GM19025 (cell line): ENCODE results near the gene CXCR2.
"Not testable (repeated sequence)": the region's sequence is repeated elsewhere in the genome, so short reads cannot be mapped to it uniquely, and the experiment has no call there.

ENCODE experiments used
- ATAC-seq: cut with Tn5 transposase; IDR thresholded peaks from one replicate; pipeline ENCODE4 v1.9.1; 2021; ENCODE audit warnings: mild to moderate bottlenecking, low read depth, moderate library complexity; ENCODE audit not compliant: unreplicated experiment

Gene CXCR2

DNA sequence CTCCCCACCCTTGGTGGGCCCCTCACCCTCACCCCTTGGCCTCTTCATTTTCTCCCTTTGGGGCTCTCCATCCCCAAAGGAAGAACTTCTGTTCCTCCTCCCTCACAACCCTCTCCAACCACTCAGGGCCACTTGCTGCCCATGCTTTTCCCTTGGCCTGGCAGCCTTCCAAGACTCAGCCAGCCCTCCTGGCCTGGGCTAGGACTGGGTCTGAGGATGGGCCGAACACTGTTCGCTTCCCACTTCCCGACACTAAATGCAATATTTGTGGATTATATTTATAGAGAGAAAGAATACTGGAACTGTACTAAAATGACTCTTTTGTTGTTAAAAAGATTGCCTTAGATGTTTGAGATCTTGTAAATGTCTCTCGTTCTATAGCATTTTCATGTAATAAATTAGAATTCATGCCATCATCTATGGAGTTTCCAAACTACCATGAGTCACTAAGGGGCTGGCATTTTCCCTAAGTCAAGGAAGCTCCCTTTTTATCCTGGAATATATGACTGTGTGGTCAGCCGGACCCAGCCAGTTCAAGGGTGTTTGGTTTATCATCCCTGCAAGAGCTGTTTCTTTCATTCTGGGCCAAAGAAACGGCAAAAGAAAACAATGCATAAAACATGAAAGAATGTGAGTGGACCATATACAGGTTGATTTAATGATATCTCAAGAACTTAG is 3.8 kb downstream of the CXCR2 start:
- ATAC-seq = no peak

DNA sequence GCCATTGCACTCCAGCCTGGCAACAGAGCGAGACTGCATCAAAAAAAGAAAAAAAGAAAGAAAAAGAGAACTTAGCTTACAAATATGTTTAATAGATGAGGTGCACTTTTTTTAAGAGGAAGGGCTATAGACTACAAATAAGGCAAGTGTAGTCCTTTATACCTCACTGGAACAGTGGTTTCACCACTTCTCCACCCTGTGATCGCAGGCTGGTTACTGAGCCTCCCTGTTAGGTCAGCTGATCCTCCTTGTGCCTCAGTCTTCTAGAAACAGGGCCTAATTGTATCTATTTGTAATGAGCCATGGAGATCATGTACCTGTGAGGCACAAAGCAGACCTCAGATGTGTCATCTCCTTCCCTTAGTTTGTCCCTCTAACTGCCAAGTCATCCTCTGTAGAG is 4.5 kb downstream of the CXCR2 start:
- no peak for ATAC-seq

DNA sequence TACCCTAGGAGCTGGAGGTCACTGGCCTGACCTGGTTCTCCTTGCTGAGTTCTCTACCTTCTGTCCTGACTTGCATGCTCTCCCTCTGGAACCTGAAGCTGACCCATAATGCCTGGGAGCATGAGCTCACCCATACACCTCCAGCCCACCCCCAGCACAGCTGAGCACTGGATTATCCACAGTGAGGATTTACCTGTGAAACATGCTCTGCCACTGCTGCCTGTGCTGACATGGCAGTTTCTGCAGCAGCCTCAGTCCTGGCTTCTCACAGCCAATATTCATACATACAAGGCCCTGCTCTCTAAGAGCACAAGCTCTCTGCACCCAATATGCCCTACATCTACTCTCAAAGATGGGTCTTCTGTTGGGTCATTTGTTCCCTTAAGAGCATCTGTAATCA is 5.0 kb downstream of the CXCR2 start:
- no peak for ATAC-seq

DNA sequence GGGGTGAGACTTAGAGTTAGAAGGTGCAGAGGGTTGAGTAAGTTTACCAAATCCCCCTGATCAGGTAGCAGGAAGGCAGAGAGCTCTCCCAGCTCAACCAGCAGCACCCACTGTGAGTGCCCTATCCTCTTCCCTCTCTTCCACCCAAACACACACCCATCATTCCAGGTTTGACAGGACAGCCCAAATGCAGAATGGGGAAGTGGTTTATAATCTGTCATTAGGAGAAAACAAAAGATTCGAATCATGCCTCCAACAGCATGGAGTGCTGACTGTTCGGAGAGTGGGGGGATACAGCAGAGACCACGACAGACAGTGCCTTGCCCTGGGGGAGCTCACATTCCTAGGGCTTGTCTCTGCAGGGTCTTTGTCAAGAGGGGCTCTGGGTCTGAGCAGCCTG is 11.7 kb downstream of the CXCR2 start:
- no peak for ATAC-seq

DNA sequence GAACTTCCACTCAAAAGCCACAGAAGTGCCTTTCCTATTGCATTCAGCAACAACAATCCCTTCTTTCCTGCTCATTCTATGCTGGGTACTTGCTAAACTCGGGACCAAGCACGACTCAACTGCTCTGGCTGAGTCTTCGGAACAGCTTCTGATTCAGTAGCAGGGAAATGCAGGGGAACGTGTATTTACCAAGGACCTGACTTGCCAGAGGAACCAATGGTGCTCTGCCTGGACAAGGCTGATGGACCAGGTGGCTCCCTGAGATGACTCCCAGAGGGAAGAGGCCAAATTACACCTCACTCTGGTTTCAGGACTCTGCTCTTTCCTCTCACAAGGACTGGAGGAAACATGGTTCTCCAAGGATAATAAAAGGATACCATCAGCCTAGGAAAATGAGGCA is 12.2 kb downstream of the CXCR2 start:
- no peak for ATAC-seq

DNA sequence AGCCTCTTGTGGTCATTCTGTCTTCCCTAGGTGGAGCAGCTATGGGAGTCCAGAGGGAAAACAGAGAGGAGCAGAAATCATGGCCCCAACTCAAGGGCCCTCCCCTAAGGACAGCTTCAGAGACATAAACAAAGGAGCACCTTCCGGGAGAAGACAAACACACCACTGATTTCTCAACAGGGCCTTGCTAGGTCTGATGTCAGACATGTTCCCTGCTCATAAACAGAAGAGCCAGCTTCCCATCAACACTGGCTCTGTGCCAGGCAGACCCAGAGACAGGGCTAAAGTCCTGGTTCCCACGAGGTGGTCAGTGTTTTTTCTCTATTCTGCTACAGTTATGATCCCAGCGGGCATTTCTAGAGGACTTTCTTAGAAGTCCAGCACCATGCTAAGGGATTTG is 19.3 kb downstream of the CXCR2 start:
- ATAC-seq = no peak

DNA sequence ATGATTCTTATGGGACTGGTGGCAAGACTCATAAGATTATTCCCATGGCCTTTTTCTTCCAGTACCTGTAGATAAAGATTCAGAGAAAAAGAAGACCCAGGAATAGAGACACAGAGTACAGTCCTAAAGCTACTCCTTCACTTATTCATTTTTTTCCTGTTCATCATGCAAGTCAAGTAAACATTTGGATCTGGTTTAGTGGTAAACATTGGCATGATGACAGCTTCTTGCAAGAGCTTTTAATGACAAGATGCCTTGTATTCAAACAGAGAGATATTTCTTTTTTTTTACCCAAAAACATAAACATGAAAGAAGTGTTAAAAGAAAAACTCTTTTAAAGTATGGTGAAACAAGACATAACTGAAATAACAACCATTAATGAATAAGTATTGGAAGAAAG is 20.2 kb downstream of the CXCR2 start:
- ATAC-seq = no peak

DNA sequence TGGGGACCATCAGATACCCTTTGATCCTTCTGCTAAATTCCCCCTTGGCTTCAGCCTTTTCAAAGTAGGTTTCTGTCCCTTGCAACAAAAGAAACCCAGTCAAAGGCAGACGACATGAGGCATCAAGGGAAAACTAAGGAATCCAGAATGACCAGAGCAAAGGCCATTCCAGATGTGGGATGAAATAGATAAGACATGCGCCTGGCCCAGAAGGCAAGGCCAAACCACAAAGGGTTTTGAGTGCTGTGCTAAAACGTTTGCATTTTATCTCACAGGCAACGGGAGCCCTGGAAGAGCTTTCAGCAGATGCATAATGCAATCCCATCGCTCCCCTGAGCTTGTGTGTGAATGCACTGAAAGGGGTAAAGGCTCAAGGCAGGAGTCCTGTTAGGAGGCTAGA is 23.3 kb downstream of the CXCR2 start:
- no peak for ATAC-seq

DNA sequence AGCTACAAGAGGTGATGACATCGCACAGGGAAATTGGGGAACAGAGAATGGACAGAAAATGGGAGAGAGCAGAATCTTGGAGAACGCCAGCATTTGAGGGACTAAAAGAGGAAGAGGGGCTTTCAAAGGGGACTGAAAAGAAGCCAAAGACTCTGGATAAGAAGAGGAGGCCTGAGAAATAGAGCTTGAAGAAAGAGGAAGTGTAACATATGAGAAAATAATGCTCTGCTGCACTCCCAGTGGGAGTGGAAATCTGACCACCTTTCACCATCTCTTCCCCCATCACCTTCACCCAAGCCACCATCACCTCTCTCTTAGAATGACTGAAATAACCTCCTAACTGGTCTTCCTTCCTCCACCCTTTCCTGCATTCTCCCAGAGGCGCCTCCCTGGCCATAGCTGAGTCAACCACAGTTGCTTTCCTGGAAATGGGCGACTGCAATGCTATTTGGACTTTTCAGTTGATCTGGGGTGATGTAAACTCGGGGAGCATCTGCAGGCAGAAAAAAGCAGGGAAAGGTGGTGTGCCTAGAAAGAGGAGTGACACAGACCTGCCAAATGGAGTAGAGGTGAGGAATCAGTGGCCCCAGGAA is 24.1 kb downstream of the CXCR2 start:
- no peak for ATAC-seq

DNA sequence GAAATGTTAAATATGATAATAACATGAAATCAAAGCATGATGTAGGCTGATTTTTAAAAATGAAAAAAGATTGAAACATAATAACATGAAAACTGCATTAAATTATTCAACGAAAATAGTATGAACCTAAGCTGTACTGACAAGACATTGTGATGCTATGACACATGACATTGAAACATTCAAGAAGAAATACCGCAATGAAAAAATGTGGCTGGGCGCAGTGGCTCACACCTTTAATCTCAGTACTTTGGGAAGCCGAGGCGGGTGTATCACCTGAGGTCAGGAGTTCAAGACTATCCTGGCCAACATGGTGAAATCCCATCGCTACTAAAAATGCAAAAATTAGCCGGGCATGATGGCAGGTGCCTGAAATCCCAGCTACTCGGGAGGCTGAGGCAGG is 26.3 kb downstream of the CXCR2 start:
- ATAC-seq = no peak

DNA sequence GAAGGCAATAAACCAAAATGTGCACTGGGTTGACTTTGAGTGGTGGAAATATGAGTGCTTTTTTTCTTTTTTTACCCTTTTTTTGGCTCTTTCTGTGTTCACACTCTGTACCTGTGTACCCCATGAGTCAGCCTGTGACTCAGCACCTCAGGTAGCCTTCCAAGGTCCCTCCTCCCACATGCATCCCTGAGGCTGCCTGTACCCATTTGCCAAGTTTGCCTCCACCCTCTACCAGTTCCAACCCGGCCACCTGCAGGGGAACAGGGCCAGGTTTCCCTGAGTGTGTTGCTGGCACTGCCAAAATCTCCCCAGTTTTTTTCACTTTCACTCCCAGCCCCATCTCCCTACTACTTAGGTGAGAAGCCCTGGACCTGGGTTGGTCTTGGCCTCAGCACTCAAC is 26.9 kb downstream of the CXCR2 start:
- no peak for ATAC-seq

DNA sequence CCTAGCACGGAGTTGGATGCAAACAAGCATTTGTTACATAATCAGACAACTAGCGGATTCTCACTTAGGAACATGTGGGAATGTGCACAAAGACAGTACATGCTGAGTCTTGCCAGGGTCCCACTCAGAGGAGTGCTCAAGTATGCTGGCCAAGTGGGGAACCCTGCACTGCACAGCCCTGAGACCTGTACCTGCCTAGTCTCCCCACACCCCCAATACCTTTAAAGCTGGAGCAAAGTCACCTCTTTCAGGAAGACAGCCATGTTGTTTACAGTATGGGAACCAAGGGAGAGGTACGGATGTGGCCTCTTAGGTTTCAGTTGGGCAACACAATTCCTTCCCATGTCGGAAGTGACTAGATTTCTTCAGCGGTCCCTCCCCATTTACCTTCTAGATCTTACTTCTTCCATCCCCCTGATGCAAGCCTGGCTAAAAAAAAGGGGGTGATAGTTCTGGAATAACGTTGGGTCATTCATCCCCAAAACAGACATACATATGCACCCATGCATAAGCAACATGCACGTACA is 30.2 kb downstream of the CXCR2 start:
- ATAC-seq = no peak

DNA sequence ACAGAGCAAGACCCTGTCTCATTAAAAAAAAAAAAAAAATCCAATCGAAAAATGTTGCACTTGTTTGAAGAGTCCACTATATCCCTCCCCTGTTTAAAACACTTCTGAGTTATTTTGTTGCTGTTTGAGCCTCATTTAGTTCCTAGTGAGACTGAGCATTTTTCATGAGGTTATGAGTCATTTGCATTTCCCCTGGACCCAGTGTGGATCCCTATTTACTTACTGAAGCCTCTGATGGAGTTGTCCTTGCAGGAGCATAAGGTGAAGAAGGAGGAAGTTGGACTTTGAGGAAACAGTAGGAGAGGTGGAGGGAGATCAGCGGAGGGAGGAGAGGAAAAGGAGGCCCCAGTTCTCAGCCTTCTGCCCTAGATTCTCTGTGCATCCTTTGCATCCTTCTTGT is 35.8 kb downstream of the CXCR2 start:
- no peak for ATAC-seq

DNA sequence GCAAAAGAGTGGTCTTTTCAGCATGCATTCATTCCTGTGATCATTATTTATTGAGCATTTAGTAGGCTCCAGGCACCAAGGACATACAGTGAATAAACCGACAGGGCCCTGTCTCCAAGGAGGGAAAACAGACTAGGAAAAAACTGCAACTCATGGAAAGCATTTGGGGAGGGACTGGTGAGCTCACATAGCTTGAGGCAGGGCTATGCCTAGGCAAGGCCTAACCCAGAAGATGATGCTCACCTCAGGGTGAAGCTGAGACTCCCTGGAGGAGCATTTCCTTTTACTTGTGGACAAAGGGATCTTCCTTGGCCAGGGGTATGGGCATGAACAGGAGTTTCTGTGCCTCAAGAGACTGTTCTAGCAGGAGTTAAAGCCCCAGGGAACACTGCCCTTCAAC is 37.0 kb downstream of the CXCR2 start:
- no peak for ATAC-seq

DNA sequence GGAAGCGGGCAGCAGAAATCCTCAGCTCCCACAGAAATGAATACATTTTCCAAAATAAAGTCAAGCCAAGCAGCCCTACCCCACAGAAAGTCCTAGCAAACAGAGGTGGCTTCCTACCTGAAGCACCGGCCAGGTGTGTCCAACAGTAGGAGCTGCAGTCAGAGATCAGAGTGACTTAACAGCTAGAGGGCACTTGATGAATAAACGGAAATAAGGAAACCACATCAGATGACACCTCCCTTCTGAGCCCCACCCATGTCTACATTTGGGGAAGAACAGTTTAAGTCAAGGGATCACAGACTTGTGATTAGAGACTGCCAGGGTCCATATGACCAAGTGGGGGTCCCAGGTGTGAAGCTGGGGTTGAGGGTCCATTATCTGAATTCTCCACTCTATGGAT is 41.0 kb downstream of the CXCR2 start, which contains the start of gene CXCR1:
Gene CXCR1, minus strand, starts transcription at position 172 of the 400 bp plus-strand sequence. CDS start 1,751 bp downstream, outside the sequence.
- ATAC-seq = no peak

DNA sequence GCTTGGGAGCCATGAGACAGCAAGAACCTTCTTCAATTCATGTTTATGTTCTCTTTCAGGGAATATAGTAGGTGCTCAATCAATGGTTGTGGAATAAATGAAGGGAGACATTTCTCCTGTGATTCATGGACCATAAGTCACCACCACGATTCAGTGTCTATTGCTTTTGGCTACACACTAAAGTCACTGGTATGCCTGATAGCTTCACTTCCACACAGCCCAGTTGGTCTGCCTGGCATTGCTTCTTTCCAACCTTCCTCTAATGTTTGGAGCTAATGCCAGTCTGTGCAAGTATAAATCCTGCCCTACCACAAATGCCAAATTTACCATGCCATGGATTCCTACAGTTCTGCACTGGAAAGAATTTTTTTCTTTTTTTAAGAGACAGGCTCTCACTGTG is 42.2 kb downstream of the CXCR2 start:
- no peak for ATAC-seq

DNA sequence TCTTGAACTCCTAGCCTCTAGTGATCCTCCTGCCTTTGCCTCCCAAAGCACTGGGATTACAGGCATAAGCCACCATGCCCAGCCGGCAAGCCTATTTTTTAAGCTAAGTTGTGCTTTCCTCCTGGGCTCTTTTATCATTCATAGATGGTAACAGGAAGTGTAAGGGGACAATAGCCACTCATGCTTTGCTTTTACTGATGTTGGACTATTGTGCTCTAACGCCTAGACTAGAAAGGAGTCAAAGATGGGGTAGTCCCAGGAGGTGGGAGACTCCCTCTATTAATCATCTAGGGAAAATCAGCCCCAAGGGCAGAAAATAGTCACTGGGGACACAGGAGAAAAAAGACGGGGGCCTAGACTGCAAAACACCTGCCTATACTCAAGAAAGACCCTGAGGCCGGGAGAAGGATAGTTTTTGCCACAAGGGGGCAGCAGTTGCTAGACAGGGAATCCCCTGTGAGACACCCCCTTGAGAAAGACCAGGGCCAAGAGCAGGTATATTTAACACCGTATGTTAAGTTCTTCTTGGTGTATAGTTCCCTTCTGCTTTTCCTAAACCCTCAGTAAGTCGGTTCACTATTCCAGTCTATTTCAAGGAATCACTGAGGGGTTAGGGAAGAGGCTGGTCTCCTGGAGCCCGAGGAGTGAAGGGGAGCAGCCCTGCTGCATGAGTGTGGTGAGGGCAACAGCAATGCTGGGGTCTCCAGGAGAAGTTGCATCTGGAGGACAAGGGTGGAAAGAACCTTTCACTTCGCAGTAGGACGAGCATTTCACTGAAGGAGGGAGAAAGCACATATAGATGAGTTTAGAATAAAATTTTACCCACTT is 43.0 kb downstream of the CXCR2 start:
- no peak for ATAC-seq

DNA sequence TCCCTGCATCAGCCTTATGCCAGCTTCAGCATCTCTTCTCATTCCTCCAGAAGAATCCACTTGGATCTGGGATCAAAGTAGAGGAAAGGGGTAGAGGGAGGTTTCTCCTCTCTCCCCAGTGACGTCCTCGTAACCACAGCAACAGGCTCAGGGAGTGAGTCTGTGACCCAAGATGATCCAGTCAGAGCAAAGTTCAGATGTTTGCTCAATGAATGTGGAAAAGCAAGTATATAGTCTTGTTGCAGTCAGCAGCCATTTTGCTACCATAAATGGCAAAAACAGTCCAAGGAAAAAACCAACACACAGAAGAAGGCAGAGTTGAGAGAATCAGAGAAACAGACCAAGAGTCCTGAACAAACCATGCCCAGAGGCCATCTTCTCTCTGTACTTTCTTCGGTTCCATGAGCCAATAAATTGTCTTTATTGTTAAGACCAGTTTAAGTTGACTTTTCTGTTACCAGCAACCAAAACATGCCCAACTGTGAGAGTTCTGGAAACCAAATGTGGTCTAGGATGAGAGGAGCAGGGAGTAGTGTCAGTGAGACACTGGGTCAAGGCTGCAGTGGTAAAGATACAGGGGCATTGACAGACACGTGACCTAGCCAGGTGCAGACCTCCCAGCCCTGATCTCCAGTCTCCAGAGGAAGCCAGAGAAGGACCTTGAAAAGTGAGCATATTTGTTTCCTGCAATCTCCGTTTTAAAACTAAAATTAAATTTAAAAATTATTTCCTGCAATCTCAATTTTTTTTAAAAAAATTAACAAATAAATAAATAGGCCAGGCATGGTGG is 44.1 kb downstream of the CXCR2 start:
- no peak for ATAC-seq

DNA sequence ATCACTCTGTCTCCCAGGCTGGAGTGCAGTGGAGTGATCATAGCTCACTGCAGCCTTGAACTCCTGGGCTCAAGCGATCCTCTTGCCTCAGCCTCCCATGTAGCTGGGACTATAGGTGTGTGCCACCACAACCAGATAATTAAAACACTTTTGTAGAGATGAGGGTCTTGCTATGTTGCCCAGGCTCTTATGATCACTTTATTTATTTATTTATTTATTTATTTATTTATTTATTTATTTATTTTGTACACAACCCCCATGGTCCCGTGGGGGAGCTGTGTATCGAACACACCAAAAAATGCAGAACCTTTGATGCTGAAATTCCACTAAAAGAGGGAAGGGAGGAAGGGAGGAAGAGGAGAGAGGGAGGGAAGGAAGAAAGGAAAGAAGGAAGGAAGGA is 45.9 kb downstream of the CXCR2 start:
- not testable (repeated sequence) for ATAC-seq

DNA sequence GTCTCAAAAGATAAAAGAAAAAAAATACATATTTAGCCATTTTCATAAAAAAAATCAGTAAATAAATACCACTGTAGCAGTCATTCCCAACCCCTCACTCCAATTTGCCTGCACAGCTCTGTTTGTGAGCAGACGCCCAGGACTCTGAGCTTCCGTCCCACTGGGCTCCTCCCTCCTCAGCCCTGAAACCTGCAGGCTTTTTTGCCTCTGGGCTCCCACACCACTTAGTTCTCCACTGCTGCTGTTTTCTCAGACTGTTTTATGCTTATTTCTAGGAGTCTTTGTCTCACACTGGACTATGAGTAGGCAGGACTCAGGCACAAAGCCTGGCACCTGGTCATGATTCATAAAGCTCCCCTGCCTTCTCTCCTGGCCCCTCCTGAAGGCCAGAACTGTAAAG is 47.0 kb downstream of the CXCR2 start:
- ATAC-seq = no peak

DNA sequence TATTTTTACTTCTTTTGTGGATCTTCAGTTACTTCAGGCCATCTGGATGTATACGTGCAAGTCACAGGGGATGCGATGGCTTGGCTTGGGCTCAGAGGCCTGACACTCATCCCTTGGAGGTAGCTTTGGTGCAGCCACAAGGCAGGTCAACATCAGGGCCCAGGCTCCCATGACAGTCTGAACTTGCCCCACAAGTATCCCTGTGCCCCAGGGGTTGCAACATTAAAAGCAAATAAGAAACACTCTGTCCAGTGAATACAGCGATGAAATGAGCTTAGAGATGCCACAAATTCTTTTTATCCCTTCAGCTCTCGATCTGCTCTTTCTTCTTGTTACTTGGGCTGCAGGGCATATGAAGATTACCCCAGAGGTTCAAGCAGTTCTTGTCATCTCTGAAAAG is 54.0 kb downstream of the CXCR2 start:
- ATAC-seq = no peak
